ENCODE data around the gene FNDC3B.

- TF ChIP-seq EP300 (IDR thresholded peaks at IDR 0.05), result no peak
- no peak for TF ChIP-seq CTCF (IDR thresholded peaks at IDR 0.05)
- TF ChIP-seq JUN (IDR thresholded peaks at IDR 0.05), result no peak
- TF ChIP-seq POLR2A (IDR thresholded peaks at IDR 0.05; ENCODE audit: low read length), result no peak
These were observed 218.4 kb downstream of the FNDC3B start for GRCh38 chr3:172257648-172258400.

Measured in A549 (cell line).